ENCODE results near the gene FAM184A. TPM values are rescaled to one million over a fixed set of nuclear protein-coding genes. Genes with fewer than 3 reads are reported as not detected.
"Not testable (repeated sequence)": the region's sequence is repeated elsewhere in the genome, so short reads cannot be mapped to it uniquely, and the experiment has no call there.

The FAM184A gene, protein sequence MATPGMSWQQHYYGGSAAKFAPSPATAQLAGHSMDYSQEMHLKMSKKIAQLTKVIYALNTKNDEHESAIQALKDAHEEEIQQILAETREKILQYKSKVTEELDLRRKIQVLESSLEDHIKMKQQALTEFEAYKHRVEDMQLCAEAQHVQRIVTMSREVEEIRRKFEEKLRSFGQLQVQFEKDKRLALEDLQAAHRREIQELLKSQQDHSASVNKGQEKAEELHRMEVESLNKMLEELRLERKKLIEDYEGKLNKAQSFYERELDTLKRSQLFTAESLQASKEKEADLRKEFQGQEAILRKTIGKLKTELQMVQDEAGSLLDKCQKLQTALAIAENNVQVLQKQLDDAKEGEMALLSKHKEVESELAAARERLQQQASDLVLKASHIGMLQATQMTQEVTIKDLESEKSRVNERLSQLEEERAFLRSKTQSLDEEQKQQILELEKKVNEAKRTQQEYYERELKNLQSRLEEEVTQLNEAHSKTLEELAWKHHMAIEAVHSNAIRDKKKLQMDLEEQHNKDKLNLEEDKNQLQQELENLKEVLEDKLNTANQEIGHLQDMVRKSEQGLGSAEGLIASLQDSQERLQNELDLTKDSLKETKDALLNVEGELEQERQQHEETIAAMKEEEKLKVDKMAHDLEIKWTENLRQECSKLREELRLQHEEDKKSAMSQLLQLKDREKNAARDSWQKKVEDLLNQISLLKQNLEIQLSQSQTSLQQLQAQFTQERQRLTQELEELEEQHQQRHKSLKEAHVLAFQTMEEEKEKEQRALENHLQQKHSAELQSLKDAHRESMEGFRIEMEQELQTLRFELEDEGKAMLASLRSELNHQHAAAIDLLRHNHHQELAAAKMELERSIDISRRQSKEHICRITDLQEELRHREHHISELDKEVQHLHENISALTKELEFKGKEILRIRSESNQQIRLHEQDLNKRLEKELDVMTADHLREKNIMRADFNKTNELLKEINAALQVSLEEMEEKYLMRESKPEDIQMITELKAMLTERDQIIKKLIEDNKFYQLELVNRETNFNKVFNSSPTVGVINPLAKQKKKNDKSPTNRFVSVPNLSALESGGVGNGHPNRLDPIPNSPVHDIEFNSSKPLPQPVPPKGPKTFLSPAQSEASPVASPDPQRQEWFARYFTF
- 1 to 10 TPM; 7.4 to 8.3 TPM for total RNA-seq

DNA sequence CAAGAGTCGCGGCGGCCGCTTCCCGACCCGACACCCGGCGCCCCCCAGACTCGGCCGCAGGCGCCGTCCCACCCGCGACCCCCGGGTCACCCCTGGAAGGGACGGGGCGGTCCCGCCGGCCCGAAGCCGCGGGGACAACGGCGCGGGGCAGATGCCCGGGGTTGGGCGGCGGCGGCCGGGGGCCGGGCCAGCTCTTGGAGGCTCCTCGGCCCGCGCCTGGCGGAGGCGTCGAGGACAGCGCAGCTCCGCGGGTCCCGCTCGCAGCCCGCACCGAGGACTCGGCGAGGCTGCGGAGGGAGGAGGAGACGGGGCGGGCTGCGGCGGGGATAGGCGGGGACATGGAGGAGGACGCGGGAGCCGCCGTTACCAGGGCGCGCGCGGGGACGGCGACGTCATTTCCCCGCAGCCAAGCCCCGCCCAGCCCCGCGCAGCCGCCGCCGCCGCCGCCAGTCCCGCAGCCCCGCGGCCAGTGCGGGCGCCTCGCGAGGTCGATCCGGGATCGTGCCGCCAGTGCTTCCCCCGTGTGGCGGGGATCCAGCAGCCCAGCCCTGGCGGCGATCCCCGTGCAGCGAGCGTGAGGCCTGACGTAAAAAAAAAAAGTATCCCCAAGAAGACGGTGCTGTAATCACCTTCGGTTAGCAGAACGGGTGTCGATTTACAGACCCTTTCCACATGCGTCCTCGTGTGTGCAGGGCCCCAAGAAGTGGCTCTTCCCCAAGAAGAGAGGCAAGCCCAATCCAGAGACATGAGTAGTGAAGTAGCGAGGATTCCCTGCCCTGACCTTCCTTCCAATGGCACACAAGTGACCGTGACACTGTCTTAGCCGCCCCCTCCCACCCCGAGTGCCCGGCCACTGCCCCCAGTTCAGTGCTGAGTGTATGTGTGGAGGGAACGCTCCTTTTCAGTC, at the start of gene FAM184A:
Gene FAM184A (minus strand): TSS at position 289 of the 907 bp plus-strand sequence. CDS start 365 bp downstream, outside the sequence.
- peak within 1 kb of the TSS; percentile 80 for H3K4me3 Mint-ChIP-seq
- ChIA-PET POLR2A (no interaction called here), CTCF (interaction anchor here (0.8 to 1.8 kb wide), 6 partner anchors 13 to 236 kb away, joined by 3 to 7 read pairs (median 4); no protein-coding TSS in a partner anchor)
- H3K27ac Mint-ChIP-seq: peak within 1 kb of the TSS; percentile 84
- no peaks in the 10 kb centered on the region for H3K36me3 Mint-ChIP-seq (ENCODE audit: low read depth)
- peaks cover 36% of the 10 kb centered on the region for H3K4me1 Mint-ChIP-seq
- DNase-seq: peak; percentile 76
- peaks cover 7% of the 10 kb centered on the region for H3K27me3 Mint-ChIP-seq
- peaks cover 15% of the 10 kb centered on the region for H3K9me3 Mint-ChIP-seq

DNA sequence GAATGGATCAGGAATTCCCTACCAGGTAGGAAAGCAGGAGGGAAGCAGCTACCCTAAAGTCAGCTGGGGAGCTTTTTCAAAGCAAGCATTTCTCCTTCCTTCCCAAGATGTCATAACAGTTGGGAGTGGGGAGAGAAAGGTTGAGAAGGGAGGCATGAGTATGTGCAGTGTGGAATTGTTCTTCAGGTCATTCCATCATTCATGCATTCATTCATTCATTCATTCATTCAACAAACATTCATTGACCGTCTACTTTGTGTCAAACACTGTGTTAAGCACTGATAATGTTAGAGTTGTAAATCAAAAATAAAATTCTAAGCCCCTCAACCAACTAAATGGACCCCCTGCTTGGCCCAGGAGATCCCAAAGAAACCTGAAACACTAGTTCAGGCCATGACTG, 49.2 kb upstream of the FAM184A start:
- no peak for DNase-seq

DNA sequence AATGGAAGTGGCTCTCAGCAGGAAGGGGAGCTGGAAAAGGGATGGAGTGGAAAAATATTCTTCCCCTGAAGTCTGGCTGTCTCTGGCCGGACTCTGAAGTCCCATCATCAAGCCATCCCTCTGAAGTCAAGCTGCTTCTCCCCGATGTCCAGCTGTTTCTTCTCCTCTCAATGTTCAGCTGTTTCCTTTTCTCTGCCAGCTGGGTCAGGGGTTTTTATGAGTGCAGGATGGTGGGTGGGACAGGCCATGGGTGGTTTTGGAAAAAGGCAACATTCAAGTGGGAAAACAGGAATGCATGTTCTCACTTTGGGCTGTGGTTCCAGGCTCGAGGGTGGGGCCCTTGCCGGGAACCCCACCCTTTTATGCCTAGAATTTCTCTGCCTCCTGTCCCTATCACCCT, 48.4 kb upstream of the FAM184A start:
- Mint-ChIP-seq H3K4me3 (no peak overlapping the region), H3K27ac (no peak overlapping the region), H3K9me3 (no peaks in the 10 kb centered on the region), H3K4me1 (peaks cover 3% of the 10 kb centered on the region), H3K36me3 (ENCODE audit: low read depth) (no peaks in the 10 kb centered on the region), H3K27me3 (peaks cover 7% of the 10 kb centered on the region)
- CTCF ChIA-PET: interaction anchor here (0.9 to 2.4 kb wide), 2 partner anchors 11 to 188 kb away, joined by 3 to 10 read pairs; no protein-coding TSS in a partner anchor
- no peak for DNase-seq
- POLR2A ChIA-PET: interaction anchor here (0.6 kb wide), 1 partner anchor 109 kb away, joined by 6 read pairs; no protein-coding TSS in a partner anchor

More for the DNA sequence above, 49.2 kb upstream of the FAM184A start:
- POLR2A ChIA-PET: no interaction called here
- CTCF ChIA-PET: interaction anchor here (0.9 kb wide), 2 partner anchors 10 to 187 kb away, joined by 3 read pairs; no protein-coding TSS in a partner anchor
- Mint-ChIP-seq H3K27ac (no peak overlapping the region), H3K27me3 (peaks cover 7% of the 10 kb centered on the region), H3K4me1 (peaks cover 3% of the 10 kb centered on the region), H3K4me3 (no peak overlapping the region), H3K9me3 (no peaks in the 10 kb centered on the region), H3K36me3 (ENCODE audit: low read depth) (no peaks in the 10 kb centered on the region)

DNA sequence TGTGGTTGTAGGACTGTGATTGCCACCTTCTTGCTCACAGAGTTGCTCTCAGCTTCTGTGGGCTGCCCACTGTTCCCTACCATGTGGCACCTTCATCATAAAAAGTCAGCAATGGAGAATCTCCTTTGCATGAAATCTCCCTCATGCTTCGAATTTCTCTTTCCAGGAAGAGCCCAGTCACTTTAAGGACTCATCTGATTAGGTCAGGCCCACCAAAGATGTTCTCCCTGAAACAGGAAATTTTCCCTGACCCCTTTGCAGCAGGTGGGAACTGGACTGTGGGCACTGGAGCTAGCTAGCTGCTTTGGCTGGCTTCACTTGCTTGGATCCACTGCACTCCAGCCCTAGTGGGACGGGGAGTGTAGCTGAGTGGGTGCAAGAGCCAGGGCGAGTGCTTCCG, 47.7 kb upstream of the FAM184A start:
- CTCF ChIA-PET: interaction anchor here (0.9 to 2.4 kb wide), 4 partner anchors 8 to 22 kb away, joined by 3 to 10 read pairs (median 3); no protein-coding TSS in a partner anchor
- no peaks in the 10 kb centered on the region for H3K9me3 Mint-ChIP-seq
- POLR2A ChIA-PET: interaction anchor here (0.6 kb wide), 1 partner anchor 109 kb away, joined by 6 read pairs; no protein-coding TSS in a partner anchor
- no peak overlapping the region for H3K4me3 Mint-ChIP-seq
- H3K36me3 Mint-ChIP-seq (ENCODE audit: low read depth): no peaks in the 10 kb centered on the region
- DNase-seq: no peak
- no peak overlapping the region for H3K27ac Mint-ChIP-seq
- peaks cover 3% of the 10 kb centered on the region for H3K4me1 Mint-ChIP-seq
- H3K27me3 Mint-ChIP-seq: peaks cover 7% of the 10 kb centered on the region

DNA sequence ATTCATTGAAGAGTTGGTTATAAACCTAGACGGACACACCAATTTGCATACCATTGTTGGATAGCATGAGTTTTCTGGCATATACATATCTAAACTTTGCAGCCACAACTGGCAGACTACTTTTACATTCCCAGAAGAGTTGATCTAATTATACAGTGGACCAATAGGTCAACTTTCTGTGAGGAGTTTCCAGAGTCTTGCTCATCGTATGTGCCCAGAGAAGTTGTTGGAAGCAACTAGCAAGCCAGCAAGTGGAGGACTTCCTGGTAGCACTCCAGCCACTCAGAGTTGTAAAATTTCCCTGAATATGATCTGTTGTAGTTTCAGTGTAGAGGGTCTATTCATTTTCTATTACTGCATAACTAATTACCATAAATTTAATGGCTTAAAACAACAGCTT, 47.1 kb upstream of the FAM184A start:
- peaks cover 7% of the 10 kb centered on the region for H3K27me3 Mint-ChIP-seq
- H3K27ac Mint-ChIP-seq: no peak overlapping the region
- no peak for DNase-seq
- no peaks in the 10 kb centered on the region for H3K9me3 Mint-ChIP-seq
- ChIA-PET CTCF (interaction anchor here (0.7 to 2.4 kb wide), 6 partner anchors 8 to 323 kb away, joined by 3 to 10 read pairs (median 3); no protein-coding TSS in a partner anchor), POLR2A (no interaction called here)
- H3K4me3 Mint-ChIP-seq: no peak overlapping the region
- H3K36me3 Mint-ChIP-seq (ENCODE audit: low read depth): no peaks in the 10 kb centered on the region
- H3K4me1 Mint-ChIP-seq: peaks cover 3% of the 10 kb centered on the region

DNA sequence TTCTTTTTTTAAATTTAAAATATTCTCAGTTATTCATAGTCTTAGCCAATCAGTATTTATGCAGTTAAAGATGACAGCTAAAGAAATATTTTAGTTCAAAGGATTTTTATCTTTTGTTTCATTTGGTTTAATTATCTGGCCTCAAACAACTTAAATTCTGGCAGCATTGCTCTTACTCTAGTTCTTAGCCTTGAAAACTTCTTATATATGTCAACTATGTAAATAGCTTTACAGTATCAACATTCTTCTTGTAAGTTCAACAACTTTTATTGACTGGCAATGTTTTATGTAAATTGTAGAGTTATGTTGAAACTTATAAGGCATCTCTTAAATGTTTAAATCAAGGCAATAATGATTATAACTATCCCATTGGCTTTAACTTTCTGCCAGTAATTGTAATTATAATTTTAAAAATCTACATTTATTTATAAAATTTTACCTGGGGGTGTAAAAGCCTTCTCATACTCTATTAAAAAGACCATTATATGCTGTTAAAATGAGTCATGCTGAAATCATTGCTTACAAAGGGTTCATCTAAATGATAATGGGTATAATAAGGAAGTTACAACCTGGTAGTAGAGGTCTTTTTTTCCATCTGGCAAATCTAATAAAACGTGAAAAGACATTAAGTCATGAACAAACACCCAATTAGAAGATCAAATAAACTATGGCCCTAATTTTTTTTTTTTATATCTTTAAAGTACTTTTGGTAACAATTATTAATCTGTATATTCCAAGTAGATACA, 45.8 kb upstream of the FAM184A start:
- DNase-seq: no peak
- peaks cover 6% of the 10 kb centered on the region for H3K27me3 Mint-ChIP-seq
- no peaks in the 10 kb centered on the region for H3K36me3 Mint-ChIP-seq (ENCODE audit: low read depth)
- CTCF ChIA-PET: interaction anchor here (1.2 to 1.3 kb wide), 2 partner anchors 8 to 15 kb away, joined by 3 to 4 read pairs; no protein-coding TSS in a partner anchor
- H3K4me1 Mint-ChIP-seq: peaks cover 3% of the 10 kb centered on the region
- POLR2A ChIA-PET: no interaction called here
- no peaks in the 10 kb centered on the region for H3K9me3 Mint-ChIP-seq
- no peak overlapping the region for H3K4me3 Mint-ChIP-seq
- no peak overlapping the region for H3K27ac Mint-ChIP-seq

GRCh38 chr6:119122336-119122735, 43.9 kb upstream of the FAM184A start:
- Mint-ChIP-seq H3K9me3 (no peaks in the 10 kb centered on the region), H3K27ac (no peak overlapping the region), H3K4me1 (no peaks in the 10 kb centered on the region), H3K4me3 (no peak overlapping the region), H3K27me3 (peaks cover 2% of the 10 kb centered on the region), H3K36me3 (ENCODE audit: low read depth) (no peaks in the 10 kb centered on the region)
- CTCF ChIA-PET: interaction anchor here (0.9 kb wide), 1 partner anchor 12 kb away, joined by 3 read pairs; no protein-coding TSS in a partner anchor
- POLR2A ChIA-PET: no interaction called here
- no peak for DNase-seq

DNA sequence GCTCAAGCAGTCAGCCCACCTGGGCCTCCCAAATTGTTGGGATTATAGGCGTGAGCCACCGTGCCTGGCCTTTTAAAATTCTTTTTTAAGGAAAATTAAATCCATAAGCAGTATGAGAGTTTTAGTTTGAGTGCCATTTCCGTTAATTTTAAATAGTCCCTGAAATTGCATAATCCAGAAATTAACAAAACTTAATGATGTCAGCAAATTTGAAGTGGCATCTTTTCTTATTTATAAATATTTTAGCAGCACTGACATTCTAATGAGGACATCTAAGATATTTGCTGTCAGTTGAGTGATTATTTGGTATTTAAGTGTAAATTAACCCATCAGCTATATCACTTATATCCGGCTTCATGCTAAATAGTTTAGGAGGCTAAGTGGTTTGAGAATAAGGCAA, 42.9 kb upstream of the FAM184A start:
- Mint-ChIP-seq H3K4me1 (no peaks in the 10 kb centered on the region), H3K9me3 (no peaks in the 10 kb centered on the region), H3K27ac (no peak overlapping the region), H3K27me3 (peaks cover 2% of the 10 kb centered on the region), H3K36me3 (ENCODE audit: low read depth) (no peaks in the 10 kb centered on the region), H3K4me3 (no peak overlapping the region)
- no peak for DNase-seq
- ChIA-PET POLR2A (no interaction called here), CTCF (no interaction called here)

GRCh38 chr6:119119989-119120388, 41.5 kb upstream of the FAM184A start:
- Mint-ChIP-seq H3K27me3 (peaks cover 2% of the 10 kb centered on the region), H3K9me3 (no peaks in the 10 kb centered on the region), H3K4me1 (no peaks in the 10 kb centered on the region), H3K27ac (no peak overlapping the region), H3K36me3 (ENCODE audit: low read depth) (no peaks in the 10 kb centered on the region), H3K4me3 (no peak overlapping the region)
- ChIA-PET CTCF (no interaction called here), POLR2A (interaction anchor here (0.7 kb wide), 1 partner anchor 149 kb away, joined by 7 read pairs; no protein-coding TSS in a partner anchor)
- no peak for DNase-seq

DNA sequence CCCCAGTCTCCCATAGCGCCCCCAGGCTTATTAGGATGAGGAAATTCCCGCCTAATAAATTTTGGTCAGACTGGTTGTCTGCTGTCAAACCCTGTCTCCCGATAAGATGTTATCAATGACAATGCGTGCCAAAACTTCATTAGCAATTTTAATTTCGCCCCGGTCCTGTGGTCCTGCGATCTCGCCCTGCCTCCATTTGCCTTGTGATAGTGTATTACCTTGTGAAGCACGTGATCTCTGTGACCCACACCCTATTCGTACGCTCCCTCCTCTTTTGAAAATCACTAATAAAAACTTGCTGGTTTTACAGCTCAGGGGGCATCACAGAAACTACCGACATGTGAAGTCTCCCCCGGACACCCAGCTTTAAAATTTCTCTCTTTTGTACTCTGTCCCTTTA, 40.6 kb upstream of the FAM184A start:
- H3K36me3 Mint-ChIP-seq (ENCODE audit: low read depth); POLR2A ChIA-PET; DNase-seq; H3K27ac Mint-ChIP-seq; H3K4me1 Mint-ChIP-seq; H3K27me3 Mint-ChIP-seq; H3K4me3 Mint-ChIP-seq; H3K9me3 Mint-ChIP-seq: not testable (repeated sequence)
- CTCF ChIA-PET: interaction anchor here (0.6 kb wide), 1 partner anchor 1183 kb away, joined by 3 read pairs; no protein-coding TSS in a partner anchor

DNA sequence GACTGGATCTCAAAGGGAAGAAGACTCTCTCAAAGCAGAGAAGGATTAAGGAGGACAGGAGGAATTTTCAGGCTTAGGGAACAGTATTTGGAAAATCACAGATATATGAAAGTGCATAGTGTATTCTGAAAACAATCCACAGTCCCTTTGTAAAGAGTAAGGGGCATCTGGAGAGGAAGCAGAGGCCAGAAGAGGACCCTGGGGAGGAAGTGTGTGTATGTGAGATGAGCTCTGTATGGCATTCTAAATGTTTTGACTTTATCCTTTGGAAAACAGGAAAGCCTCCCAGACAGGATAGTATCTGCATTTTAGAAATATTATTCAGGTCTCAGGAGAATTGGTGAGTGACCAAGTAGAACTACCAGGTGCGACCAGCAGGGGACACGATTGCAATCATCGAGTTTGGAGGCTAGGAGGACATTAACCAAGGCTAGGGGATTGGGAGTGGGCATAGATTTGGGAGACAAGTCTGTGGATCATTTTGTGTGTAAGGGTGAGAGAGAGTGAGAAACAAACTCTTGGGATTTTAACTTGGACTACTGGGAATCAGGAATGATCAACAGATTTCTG, 38.3 kb upstream of the FAM184A start:
- no peak for DNase-seq
- peaks cover 2% of the 10 kb centered on the region for H3K27me3 Mint-ChIP-seq

More for the DNA sequence above, 38.3 kb upstream of the FAM184A start:
- Mint-ChIP-seq H3K4me1 (peaks cover 4% of the 10 kb centered on the region), H3K4me3 (no peak overlapping the region), H3K36me3 (ENCODE audit: low read depth) (no peaks in the 10 kb centered on the region), H3K27ac (no peak overlapping the region), H3K9me3 (no peaks in the 10 kb centered on the region)
- POLR2A ChIA-PET: no interaction called here
- CTCF ChIA-PET: interaction anchor here (1.4 to 1.9 kb wide), 2 partner anchors 8 to 11 kb away, joined by 3 to 4 read pairs; no protein-coding TSS in a partner anchor

All from activated CD4-positive, alpha-beta T cell treated with anti-CD3 and anti-CD28 coated beads, Interleukin-2, amount 10 ng/mL, durations not matched to agents 7 days and 5 days (primary cell).